ENCODE results near the gene SVBP.

The SVBP gene

DNA sequence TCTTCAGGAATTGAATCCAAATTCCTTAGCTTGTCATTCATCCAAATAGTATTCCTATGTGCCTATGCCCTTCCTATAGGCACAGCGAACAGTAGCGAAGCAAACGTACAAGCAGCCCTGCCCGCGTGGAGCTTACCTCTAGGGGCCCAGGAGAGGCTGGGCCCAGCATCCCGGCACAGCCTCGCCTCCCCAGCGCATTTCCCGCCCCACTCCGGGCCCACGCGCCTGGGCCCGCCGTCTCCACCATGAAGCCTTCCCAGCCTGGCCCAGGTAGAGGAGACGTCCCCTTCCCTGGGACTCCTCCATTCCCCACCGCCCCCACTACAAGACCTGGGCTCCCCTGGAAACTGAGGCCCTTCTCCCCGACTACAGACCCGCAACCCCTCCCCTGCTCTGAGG, 32.7 kb downstream of the SVBP start:
- Histone ChIP-seq H3K4me1 (ENCODE audit: low read depth, poor library complexity, severe bottlenecking) (peaks cover 8% of the 10 kb centered on the region), H3K27me3 (ENCODE audit: insufficient read depth, low read depth) (no peaks in the 10 kb centered on the region), H3K79me2 (ENCODE audit: insufficient read depth, low read depth) (no peaks in the 10 kb centered on the region), H4K20me1 (ENCODE audit: insufficient read depth) (no peaks in the 10 kb centered on the region), H3K4me2 (no peak overlapping the region), H3K9ac (no peak overlapping the region), H3K4me3 (IDR thresholded peaks at IDR 0.05; ENCODE audit: insufficient read depth, low read depth, low read length) (no peak overlapping the region), H2AFZ (ENCODE audit: low read depth) (no peak overlapping the region), H3K27ac (no peak overlapping the region), H3K36me3 (ENCODE audit: insufficient read depth) (no peaks in the 10 kb centered on the region)
- TF ChIP-seq, protein P1, sequence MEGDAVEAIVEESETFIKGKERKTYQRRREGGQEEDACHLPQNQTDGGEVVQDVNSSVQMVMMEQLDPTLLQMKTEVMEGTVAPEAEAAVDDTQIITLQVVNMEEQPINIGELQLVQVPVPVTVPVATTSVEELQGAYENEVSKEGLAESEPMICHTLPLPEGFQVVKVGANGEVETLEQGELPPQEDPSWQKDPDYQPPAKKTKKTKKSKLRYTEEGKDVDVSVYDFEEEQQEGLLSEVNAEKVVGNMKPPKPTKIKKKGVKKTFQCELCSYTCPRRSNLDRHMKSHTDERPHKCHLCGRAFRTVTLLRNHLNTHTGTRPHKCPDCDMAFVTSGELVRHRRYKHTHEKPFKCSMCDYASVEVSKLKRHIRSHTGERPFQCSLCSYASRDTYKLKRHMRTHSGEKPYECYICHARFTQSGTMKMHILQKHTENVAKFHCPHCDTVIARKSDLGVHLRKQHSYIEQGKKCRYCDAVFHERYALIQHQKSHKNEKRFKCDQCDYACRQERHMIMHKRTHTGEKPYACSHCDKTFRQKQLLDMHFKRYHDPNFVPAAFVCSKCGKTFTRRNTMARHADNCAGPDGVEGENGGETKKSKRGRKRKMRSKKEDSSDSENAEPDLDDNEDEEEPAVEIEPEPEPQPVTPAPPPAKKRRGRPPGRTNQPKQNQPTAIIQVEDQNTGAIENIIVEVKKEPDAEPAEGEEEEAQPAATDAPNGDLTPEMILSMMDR (conservative IDR thresholded peaks at IDR 0.05; ENCODE audit: low read depth, low read length): no peak

DNA sequence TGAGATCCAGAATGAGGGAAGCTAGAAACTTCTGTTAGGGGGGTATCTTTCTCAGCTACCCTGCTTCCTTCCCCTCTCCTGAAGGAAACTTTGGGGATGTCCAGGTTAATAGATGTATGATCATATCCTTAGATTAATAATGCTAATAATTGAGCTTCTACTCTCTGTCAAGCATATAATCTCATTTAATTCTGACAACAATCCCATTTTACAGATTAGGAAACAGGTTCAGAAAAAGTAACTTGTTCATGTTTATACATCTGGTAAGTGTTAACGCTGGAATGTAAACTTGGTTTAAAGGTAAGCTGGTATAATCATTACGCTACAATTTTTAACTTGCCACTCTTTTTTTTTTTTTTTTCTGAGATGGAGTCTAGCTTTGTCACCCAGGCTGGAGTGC, 34.1 kb downstream of the SVBP start:
- H3K4me3 ChIP-seq (IDR thresholded peaks at IDR 0.05; ENCODE audit: insufficient read depth, low read depth, low read length): no peak overlapping the region
- H4K20me1 ChIP-seq (ENCODE audit: insufficient read depth): no peaks in the 10 kb centered on the region
- no peak overlapping the region for H3K9ac ChIP-seq
- H3K36me3 ChIP-seq (ENCODE audit: insufficient read depth): no peaks in the 10 kb centered on the region
- no peaks in the 10 kb centered on the region for H3K27me3 ChIP-seq (ENCODE audit: insufficient read depth, low read depth)
- no peak overlapping the region for H3K4me2 ChIP-seq
- no peak overlapping the region for H2AFZ ChIP-seq (ENCODE audit: low read depth)
- peaks cover 15% of the 10 kb centered on the region for H3K4me1 ChIP-seq (ENCODE audit: low read depth, poor library complexity, severe bottlenecking)
- no peak overlapping the region for H3K27ac ChIP-seq
- H3K79me2 ChIP-seq (ENCODE audit: insufficient read depth, low read depth): no peaks in the 10 kb centered on the region
- TF ChIP-seq, protein P1 (conservative IDR thresholded peaks at IDR 0.05; ENCODE audit: low read depth, low read length): no peak

DNA sequence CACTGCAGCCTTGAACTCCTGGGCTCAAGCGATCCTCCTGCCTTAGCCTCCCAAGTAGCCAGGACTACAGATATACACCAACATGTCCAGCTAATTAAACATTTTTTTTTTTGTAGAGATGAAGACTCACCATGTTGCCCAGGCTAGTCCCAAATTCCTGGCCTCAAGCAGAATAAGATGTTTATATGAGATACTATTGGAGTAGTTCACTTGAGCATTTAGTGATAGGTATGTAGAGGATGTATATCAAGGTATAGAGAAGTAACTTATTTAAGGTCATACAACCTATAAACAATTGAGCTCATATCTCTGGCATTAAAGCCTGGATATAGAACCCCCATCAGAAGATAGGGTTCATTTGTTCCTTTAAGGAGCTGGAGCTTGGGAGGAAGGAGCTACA, 37.0 kb downstream of the SVBP start:
- H3K27ac ChIP-seq: no peak overlapping the region
- H3K4me2 ChIP-seq: no peak overlapping the region
- H3K4me3 ChIP-seq (IDR thresholded peaks at IDR 0.05; ENCODE audit: insufficient read depth, low read depth, low read length): no peak overlapping the region
- no peaks in the 10 kb centered on the region for H4K20me1 ChIP-seq (ENCODE audit: insufficient read depth)
- peaks cover 15% of the 10 kb centered on the region for H3K4me1 ChIP-seq (ENCODE audit: low read depth, poor library complexity, severe bottlenecking)
- H3K36me3 ChIP-seq (ENCODE audit: insufficient read depth): no peaks in the 10 kb centered on the region; the same call in 1 of the 2 replicates
- H2AFZ ChIP-seq (ENCODE audit: low read depth): no peak overlapping the region
- TF ChIP-seq, protein P1 (conservative IDR thresholded peaks at IDR 0.05; ENCODE audit: low read depth, low read length): no peak
- no peaks in the 10 kb centered on the region for H3K79me2 ChIP-seq (ENCODE audit: insufficient read depth, low read depth)
- no peaks in the 10 kb centered on the region for H3K27me3 ChIP-seq (ENCODE audit: insufficient read depth, low read depth)
- H3K9ac ChIP-seq: no peak overlapping the region

DNA sequence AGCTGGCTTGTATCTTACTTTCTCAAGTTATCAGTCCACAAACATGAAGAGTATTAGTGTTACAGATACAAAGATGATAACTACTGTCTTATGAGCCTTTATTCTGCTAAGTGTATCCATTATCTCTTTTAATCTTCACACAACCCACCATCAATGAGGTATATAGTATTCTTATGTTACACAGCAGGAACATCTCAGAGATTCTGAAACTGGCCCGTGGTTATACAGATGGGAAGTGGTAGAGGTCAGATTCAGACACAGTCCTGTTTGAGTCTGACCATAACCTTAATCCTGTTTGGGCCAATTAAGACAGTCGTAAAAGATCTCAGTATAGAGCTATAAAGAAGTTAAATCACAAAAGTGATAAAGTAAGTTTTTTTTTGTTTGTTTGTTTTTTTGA, 37.5 kb downstream of the SVBP start:
- TF ChIP-seq, protein P1 (conservative IDR thresholded peaks at IDR 0.05; ENCODE audit: low read depth, low read length): no peak
- Histone ChIP-seq H3K4me1 (ENCODE audit: low read depth, poor library complexity, severe bottlenecking) (peaks cover 15% of the 10 kb centered on the region), H3K9ac (no peak overlapping the region), H3K79me2 (ENCODE audit: insufficient read depth, low read depth) (no peaks in the 10 kb centered on the region), H3K27ac (no peak overlapping the region), H3K27me3 (ENCODE audit: insufficient read depth, low read depth) (no peaks in the 10 kb centered on the region), H3K4me3 (IDR thresholded peaks at IDR 0.05; ENCODE audit: insufficient read depth, low read depth, low read length) (no peak overlapping the region), H3K36me3 (ENCODE audit: insufficient read depth) (no peaks in the 10 kb centered on the region; the same call in 1 of the 2 replicates), H2AFZ (ENCODE audit: low read depth) (no peak overlapping the region), H3K4me2 (no peak overlapping the region), H4K20me1 (ENCODE audit: insufficient read depth) (no peaks in the 10 kb centered on the region)

Data from KMS-11 (cell line).